IPS-18a (cell line): ENCODE measurements around the gene TKFC.

ENCODE experiments used
- H3K27ac ChIP-seq: one replicate; pipeline ENCODE4 v1.5.1; 2013; ENCODE audit warnings: low read length
- H3K27me3 ChIP-seq: one replicate; pipeline ENCODE4 v1.6.1; 2013; ENCODE audit warnings: mild to moderate bottlenecking, low read length; ENCODE audit not compliant: control insufficient read depth, insufficient read depth
- H3K36me3 ChIP-seq: one replicate; pipeline ENCODE4 v1.6.1; 2013; ENCODE audit warnings: low read depth, low read length; ENCODE audit not compliant: control insufficient read depth
- H3K4me1 ChIP-seq: one replicate; pipeline ENCODE4 v1.6.1; 2013; ENCODE audit warnings: low read depth, low read length; ENCODE audit not compliant: control insufficient read depth
- H3K4me3 ChIP-seq: one replicate; pipeline ENCODE4 v1.5.1; 2013; ENCODE audit warnings: low read length
- H3K9ac ChIP-seq: one replicate; pipeline ENCODE4 v1.6.1; 2013; ENCODE audit warnings: mild to moderate bottlenecking, low read length, moderate library complexity
- H3K9me3 ChIP-seq: one replicate; pipeline ENCODE4 v1.6.1; 2013; ENCODE audit warnings: low read depth, low read length; ENCODE audit not compliant: control insufficient read depth

Gene TKFC

GRCh38 chr11:61327669-61328071 lies 5.4 kb upstream of the TKFC start:
- Histone ChIP-seq H3K27me3 (no peaks in the 10 kb centered on the region), H3K36me3 (peaks cover 71% of the 10 kb centered on the region), H3K9ac (no peak overlapping the region), H3K4me1 (peaks cover 9% of the 10 kb centered on the region), H3K4me3 (no peak overlapping the region), H3K9me3 (no peaks in the 10 kb centered on the region), H3K27ac (no peak overlapping the region)

GRCh38 chr11:61328351-61328750 lies 4.7 kb upstream of the TKFC start:
- Histone ChIP-seq H3K4me1 (peaks cover 9% of the 10 kb centered on the region), H3K4me3 (no peak overlapping the region), H3K27me3 (no peaks in the 10 kb centered on the region), H3K9ac (no peak overlapping the region), H3K36me3 (peaks cover 64% of the 10 kb centered on the region), H3K27ac (no peak overlapping the region), H3K9me3 (no peaks in the 10 kb centered on the region)

GRCh38 chr11:61329871-61330270 lies 3.2 kb upstream of the TKFC start:
- Histone ChIP-seq H3K9me3 (no peaks in the 10 kb centered on the region), H3K9ac (no peak overlapping the region), H3K4me1 (peaks cover 9% of the 10 kb centered on the region), H3K36me3 (peaks cover 52% of the 10 kb centered on the region), H3K27me3 (no peaks in the 10 kb centered on the region), H3K27ac (no peak overlapping the region), H3K4me3 (no peak overlapping the region)

- Histone ChIP-seq H3K36me3 (peaks cover 35% of the 10 kb centered on the region), H3K9me3 (no peaks in the 10 kb centered on the region), H3K27me3 (no peaks in the 10 kb centered on the region), H3K27ac (no peak overlapping the region), H3K4me3 (peak overlapping the region; percentile 79), H3K4me1 (peaks cover 12% of the 10 kb centered on the region), H3K9ac (peak overlapping the region; percentile 94)
Measured at GRCh38 chr11:61331651-61332050, 1.4 kb upstream of the TKFC start.

- peaks cover 12% of the 10 kb centered on the region for H3K4me1 ChIP-seq
Measured at GRCh38 chr11:61332281-61332796, 689 bp upstream of the TKFC start.

GRCh38 chr11:61333550-61334433 lies 764 bp downstream of the TKFC start:
- Histone ChIP-seq H3K27me3 (no peaks in the 10 kb centered on the region), H3K27ac (peak overlapping the region; percentile 89), H3K9me3 (no peaks in the 10 kb centered on the region), H3K36me3 (peaks cover 16% of the 10 kb centered on the region), H3K4me1 (peaks cover 12% of the 10 kb centered on the region), H3K9ac (peak overlapping the region; percentile 94), H3K4me3 (peak overlapping the region; percentile 79)

More at GRCh38 chr11:61332281-61332796, 689 bp upstream of the TKFC start:
- Histone ChIP-seq H3K36me3 (peaks cover 28% of the 10 kb centered on the region), H3K9ac (peak overlapping the region; percentile 94), H3K27ac (peak overlapping the region; percentile 13), H3K4me3 (peak overlapping the region; percentile 79), H3K27me3 (no peaks in the 10 kb centered on the region), H3K9me3 (no peaks in the 10 kb centered on the region)

GRCh38 chr11:61334434-61335354 lies 1.7 kb downstream of the TKFC start:
- Histone ChIP-seq H3K27ac (no peak overlapping the region), H3K4me3 (no peak overlapping the region), H3K4me1 (peaks cover 12% of the 10 kb centered on the region)

GRCh38 chr11:61335355-61335710 lies 2.3 kb downstream of the TKFC start:
- Histone ChIP-seq H3K9ac (no peak overlapping the region), H3K4me1 (peaks cover 12% of the 10 kb centered on the region), H3K4me3 (no peak overlapping the region), H3K27ac (no peak overlapping the region), H3K9me3 (no peaks in the 10 kb centered on the region), H3K36me3 (peaks cover under 1% of the 10 kb centered on the region), H3K27me3 (no peaks in the 10 kb centered on the region)

More at GRCh38 chr11:61334434-61335354, 1.7 kb downstream of the TKFC start:
- no peak overlapping the region for H3K9ac ChIP-seq
- no peaks in the 10 kb centered on the region for H3K9me3 ChIP-seq
- no peaks in the 10 kb centered on the region for H3K27me3 ChIP-seq
- peaks cover 7% of the 10 kb centered on the region for H3K36me3 ChIP-seq

- peak overlapping the region; percentile 49 for H3K9ac ChIP-seq
- H3K27me3 ChIP-seq: no peaks in the 10 kb centered on the region
- peaks cover 11% of the 10 kb centered on the region for H3K4me1 ChIP-seq
- no peak overlapping the region for H3K4me3 ChIP-seq
- H3K36me3 ChIP-seq: no peaks in the 10 kb centered on the region
- H3K27ac ChIP-seq: peak overlapping the region; percentile 51
- H3K9me3 ChIP-seq: no peaks in the 10 kb centered on the region
Measured at GRCh38 chr11:61336171-61336935, 3.3 kb downstream of the TKFC start.

GRCh38 chr11:61337706-61338470 lies 4.9 kb downstream of the TKFC start:
- Histone ChIP-seq H3K9ac (no peak overlapping the region), H3K4me1 (peaks cover 3% of the 10 kb centered on the region), H3K9me3 (no peaks in the 10 kb centered on the region), H3K36me3 (no peaks in the 10 kb centered on the region), H3K27ac (no peak overlapping the region), H3K27me3 (no peaks in the 10 kb centered on the region), H3K4me3 (no peak overlapping the region)
